ENCODE results near the gene CCDC97. TPM values are rescaled to one million over a fixed set of nuclear protein-coding genes. Genes with fewer than 3 reads are reported as not detected.

Gene CCDC97
- total and polyA plus RNA-seq, 2 of the 8 experiments (the other 6 are each of a cell fraction or from before 2014, with no cell fraction given), result 19.8 to 27.1 TPM

GRCh38 chr19:41308450-41309179 lies 1.4 kb upstream of the CCDC97 start (continued):
- TF ChIP-seq EGR1 (IDR thresholded peaks at IDR 0.05; ENCODE audit: borderline replicate concordance, low read depth, low read length) (no peak), TEAD4 (IDR thresholded peaks at IDR 0.05; ENCODE audit: low read depth, low read length) (0 out of 2 replicates have a peak, but pooled peaks have one; percentile 4), SIN3A (conservative IDR thresholded peaks at IDR 0.05 in 1 of 2, IDR thresholded peaks at IDR 0.05 in 1 of 2; ENCODE audit: low read depth in 1 of 2, low read length in 2 of 2) (0 out of 4 replicates have a peak, but pooled peaks have one; percentile 20 to 69), RFX5 (IDR thresholded peaks at IDR 0.05; ENCODE audit: borderline replicate concordance, low read depth, low read length) (no peak), SAP30 (IDR thresholded peaks at IDR 0.05; ENCODE audit: insufficient read depth, insufficient replicate concordance, low read length) (no peak), EZH2 (IDR thresholded peaks at IDR 0.05; ENCODE audit: low read depth, low read length, severe bottlenecking) (no peak)

All from H1 (cell line).